ENCODE data around the gene EXO1.

EXO1 gene

DNA sequence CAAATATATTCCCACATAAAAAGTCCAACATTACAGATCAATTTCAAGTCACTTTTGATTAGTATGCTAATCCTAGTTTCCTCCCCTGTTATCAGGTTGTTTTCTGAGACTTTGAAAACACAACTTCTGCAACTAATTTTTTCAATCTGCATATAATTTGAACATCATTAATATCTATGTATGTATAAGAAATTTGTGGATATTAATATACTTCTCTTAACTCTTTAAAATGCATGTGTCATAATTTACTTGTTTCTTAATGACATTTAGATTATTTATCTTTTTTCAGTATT lies 48.6 kb downstream of the EXO1 start:
- Mint-ChIP-seq H3K27ac (no peak overlapping the region), H3K9me3 (no peaks in the 10 kb centered on the region), H3K27me3 (no peaks in the 10 kb centered on the region), H3K36me3 (no peaks in the 10 kb centered on the region), H3K4me1 (no peaks in the 10 kb centered on the region), H3K4me3 (no peak overlapping the region)

DNA sequence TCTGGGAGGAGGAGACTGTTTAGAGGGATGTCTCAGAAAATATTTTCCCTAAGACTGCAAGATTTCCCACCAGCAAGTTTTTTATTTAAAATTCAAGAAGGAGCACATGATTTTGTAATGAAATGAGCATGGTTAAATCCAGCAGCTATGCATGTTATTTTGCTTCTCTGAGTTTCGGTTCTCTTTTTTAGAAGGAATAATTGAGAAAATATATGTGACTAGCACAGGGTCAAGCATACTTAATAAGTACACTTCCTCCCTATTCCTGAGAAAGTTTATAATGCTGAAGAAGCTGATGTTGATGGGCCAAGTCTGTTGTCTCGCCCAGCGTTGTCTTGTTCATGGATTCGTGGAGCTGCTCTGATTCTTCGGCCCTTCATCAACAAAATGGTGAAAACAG lies 51.2 kb downstream of the EXO1 start:
- H3K36me3 Mint-ChIP-seq: no peaks in the 10 kb centered on the region
- no peaks in the 10 kb centered on the region for H3K9me3 Mint-ChIP-seq
- no peak overlapping the region for H3K27ac Mint-ChIP-seq
- no peak overlapping the region for H3K4me3 Mint-ChIP-seq
- H3K4me1 Mint-ChIP-seq: no peaks in the 10 kb centered on the region
- no peaks in the 10 kb centered on the region for H3K27me3 Mint-ChIP-seq

DNA sequence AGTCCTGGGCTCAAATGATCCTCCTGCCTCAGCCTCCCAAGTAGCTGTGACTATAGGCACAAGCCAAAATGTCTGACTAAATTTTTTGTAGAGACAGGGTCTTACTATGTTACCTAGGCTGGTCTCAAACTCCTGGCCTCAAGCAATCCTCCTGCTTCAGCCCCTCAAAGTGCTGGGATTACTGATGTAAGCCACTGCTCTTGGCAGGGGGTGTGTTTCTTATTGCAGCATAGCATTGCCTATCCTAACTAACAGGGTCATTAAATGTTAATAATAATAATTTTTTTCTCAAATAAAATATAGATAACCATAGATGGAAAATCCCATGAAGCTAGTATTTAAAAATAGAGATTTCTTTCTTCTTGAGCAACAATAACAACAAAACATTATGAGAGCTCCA lies 52.4 kb downstream of the EXO1 start:
- no peaks in the 10 kb centered on the region for H3K4me1 Mint-ChIP-seq
- no peaks in the 10 kb centered on the region for H3K36me3 Mint-ChIP-seq
- H3K27me3 Mint-ChIP-seq: no peaks in the 10 kb centered on the region
- no peak overlapping the region for H3K27ac Mint-ChIP-seq
- no peak overlapping the region for H3K4me3 Mint-ChIP-seq
- H3K9me3 Mint-ChIP-seq: no peaks in the 10 kb centered on the region

DNA sequence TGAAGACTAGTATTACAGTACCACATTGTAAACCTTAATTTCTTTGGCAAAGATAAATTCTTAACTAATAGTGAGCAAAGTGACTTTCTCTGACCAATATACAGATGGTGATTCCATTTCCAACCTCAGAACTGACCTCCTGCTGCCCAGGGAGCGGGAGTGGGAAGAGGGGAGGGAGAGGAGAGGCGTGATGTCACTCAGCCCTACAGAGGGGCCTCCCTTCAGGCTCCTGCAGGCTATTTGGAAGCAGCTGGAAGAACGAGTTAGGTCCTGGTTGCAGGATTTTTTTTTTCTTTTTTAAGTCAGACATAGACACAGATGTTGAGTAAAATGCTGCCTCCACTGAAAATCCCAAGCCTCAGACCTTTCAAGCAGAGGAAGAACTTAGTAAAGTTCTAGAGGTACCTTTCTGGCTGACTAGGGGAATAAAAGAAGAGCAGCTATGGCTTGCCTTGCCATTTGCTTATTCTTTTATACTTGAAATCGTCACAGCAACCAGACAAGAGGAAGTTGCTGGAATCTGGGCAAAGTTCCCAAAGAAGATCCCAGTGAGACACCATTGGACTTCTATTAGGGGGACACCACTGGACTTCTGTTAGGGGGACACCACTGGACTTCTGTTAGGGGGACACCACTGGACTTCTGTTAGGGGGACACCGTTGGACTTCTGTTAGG lies 54.5 kb downstream of the EXO1 start:
- H3K9me3 Mint-ChIP-seq: no peaks in the 10 kb centered on the region
- no peaks in the 10 kb centered on the region for H3K27me3 Mint-ChIP-seq
- no peaks in the 10 kb centered on the region for H3K36me3 Mint-ChIP-seq
- no peak overlapping the region for H3K27ac Mint-ChIP-seq
- no peak overlapping the region for H3K4me3 Mint-ChIP-seq
- H3K4me1 Mint-ChIP-seq: no peaks in the 10 kb centered on the region

DNA sequence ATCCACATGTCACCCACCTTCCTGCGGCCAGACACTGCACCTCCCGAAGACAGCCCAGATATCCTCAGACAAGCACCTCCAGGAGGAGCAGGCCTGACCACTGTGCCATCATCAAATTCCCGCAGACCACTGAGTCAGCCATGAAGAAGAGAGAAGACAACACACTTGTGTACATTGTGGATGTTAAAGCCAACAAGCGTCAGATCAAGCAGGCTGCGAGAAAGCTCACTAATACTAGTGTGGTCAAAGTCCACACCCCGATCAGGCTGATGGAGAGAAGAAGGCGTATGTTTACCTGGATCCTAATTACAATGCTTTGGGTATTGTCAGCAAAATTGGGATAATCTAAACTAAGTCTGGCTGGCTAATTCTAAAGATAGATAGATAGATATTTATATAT lies 68.2 kb downstream of the EXO1 start:
- no peaks in the 10 kb centered on the region for H3K27me3 Mint-ChIP-seq
- no peak overlapping the region for H3K27ac Mint-ChIP-seq
- H3K9me3 Mint-ChIP-seq: no peaks in the 10 kb centered on the region
- H3K4me1 Mint-ChIP-seq: no peaks in the 10 kb centered on the region
- H3K4me3 Mint-ChIP-seq: no peak overlapping the region
- H3K36me3 Mint-ChIP-seq: no peaks in the 10 kb centered on the region

DNA sequence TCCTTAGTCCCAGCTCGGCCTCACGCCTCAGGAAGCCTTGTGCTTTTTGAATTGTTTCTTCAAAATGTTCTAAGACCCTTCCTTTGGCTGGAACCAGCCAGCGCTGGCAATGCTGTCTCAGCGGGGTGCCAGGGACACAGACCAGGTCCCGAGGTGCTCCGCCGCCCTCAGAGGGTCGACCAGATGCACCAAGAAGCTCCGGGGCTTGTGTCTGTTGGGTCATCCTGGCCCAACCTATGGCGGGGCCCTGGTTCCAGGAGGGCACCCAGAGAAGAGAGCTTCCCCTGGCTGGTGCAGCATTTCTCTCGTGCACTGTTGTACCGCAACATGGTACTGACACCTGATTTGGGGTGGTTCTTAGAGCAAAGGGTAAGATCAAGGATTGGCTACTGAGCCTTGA lies 69.5 kb downstream of the EXO1 start:
- H3K36me3 Mint-ChIP-seq: no peaks in the 10 kb centered on the region
- no peaks in the 10 kb centered on the region for H3K27me3 Mint-ChIP-seq
- H3K4me1 Mint-ChIP-seq: no peaks in the 10 kb centered on the region
- no peak overlapping the region for H3K27ac Mint-ChIP-seq
- no peaks in the 10 kb centered on the region for H3K9me3 Mint-ChIP-seq
- no peak overlapping the region for H3K4me3 Mint-ChIP-seq

DNA sequence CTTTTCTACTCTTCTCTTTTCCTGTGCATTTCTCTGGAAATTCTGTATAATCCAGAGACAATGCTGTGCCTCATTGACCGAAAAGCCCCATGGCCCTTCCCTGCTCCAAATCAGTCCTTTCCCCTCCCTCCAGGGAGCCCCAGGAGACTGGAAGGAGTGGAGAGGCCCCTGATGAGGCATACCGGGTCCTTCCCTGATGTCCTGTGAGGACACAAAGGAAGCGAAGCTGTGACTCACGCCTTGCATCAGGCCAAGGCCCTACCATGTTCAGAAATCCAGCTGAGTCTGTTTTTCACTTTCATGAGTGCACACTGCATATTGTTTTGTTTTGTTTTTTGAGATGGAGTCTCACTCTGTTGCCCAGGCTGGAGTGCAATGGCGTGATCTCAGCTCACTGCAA lies 70.9 kb downstream of the EXO1 start:
- Mint-ChIP-seq H3K4me3 (no peak overlapping the region), H3K4me1 (no peaks in the 10 kb centered on the region), H3K9me3 (no peaks in the 10 kb centered on the region), H3K27me3 (no peaks in the 10 kb centered on the region), H3K36me3 (no peaks in the 10 kb centered on the region), H3K27ac (no peak overlapping the region)

DNA sequence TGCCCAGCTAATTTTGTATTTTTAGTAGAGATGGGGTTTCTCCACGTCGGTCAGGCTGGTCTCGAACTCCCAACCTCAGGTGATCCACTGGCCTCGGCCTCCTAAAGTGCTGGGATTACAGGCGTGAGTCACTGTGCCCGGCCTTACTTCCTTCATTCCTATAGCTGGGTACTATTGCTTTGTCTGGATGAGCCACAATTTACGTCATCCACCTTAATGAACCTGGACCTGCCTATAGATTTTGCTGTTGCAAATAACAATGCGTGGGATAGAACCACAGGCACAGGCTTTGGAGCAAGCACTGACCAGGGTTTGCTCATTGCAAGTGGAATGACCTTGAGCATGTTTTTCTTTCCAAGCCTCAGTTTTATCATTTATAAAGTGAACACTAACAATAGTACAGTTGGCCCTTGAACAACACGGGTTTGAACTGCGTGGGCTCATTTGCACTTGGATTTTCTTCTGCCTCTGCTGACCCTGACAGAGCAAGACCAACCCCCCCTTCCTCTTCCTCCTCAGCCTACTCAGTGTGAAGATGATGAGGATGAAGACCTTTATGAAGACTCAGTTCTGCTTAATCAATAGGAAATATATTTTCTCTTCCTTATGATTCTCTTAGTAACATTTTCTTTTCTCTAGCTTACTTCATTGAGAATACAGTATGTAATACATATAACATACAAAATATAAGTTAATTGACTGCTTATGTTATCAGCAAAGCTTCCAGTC lies 76.2 kb downstream of the EXO1 start:
- no peak overlapping the region for H3K27ac Mint-ChIP-seq
- H3K27me3 Mint-ChIP-seq: no peaks in the 10 kb centered on the region
- no peak overlapping the region for H3K4me3 Mint-ChIP-seq
- H3K4me1 Mint-ChIP-seq: no peaks in the 10 kb centered on the region
- no peaks in the 10 kb centered on the region for H3K36me3 Mint-ChIP-seq
- H3K9me3 Mint-ChIP-seq: no peaks in the 10 kb centered on the region

DNA sequence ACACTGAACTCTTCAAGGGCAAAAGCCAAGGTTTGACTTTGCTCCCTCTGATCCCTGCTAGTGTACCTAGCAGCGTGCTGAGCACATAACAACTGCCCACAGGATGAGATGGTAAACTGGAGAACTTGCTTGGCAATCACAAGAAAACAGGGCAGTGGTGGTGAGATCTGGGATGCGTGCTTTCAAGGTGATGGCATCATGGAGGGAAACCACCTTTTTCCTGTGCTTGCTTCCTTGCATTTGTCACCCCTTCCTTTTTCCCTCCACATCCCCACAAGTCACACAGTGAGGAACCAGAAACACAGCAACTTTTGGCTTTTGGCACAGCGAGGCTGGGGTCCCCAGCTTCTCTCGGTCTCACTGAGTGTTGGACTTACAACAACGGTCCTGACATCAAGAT lies 78.1 kb downstream of the EXO1 start:
- no peaks in the 10 kb centered on the region for H3K36me3 Mint-ChIP-seq
- no peak overlapping the region for H3K27ac Mint-ChIP-seq
- H3K4me1 Mint-ChIP-seq: no peaks in the 10 kb centered on the region
- no peaks in the 10 kb centered on the region for H3K27me3 Mint-ChIP-seq
- H3K4me3 Mint-ChIP-seq: no peak overlapping the region
- H3K9me3 Mint-ChIP-seq: no peaks in the 10 kb centered on the region

DNA sequence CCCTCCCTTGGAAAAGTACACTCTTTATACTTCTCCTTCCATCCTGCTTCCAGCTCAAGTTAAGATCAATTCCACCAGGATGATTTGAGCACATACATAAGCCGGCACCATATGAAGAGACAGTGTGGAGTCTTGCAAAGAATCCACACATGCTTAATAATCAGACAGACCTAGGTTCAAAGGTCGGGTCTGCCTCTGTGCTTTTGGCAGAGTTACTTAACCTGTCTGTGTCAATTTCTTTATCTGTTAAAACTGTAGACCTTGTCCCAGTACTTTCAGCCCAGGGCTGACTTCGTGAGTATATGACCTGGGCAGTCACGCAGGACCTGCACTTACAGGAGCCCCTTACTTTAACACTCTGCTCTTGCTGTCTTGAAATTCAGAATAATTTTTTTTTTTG lies 79.3 kb downstream of the EXO1 start:
- H3K36me3 Mint-ChIP-seq: no peaks in the 10 kb centered on the region
- no peak overlapping the region for H3K27ac Mint-ChIP-seq
- no peaks in the 10 kb centered on the region for H3K9me3 Mint-ChIP-seq
- H3K4me3 Mint-ChIP-seq: no peak overlapping the region
- H3K27me3 Mint-ChIP-seq: no peaks in the 10 kb centered on the region
- H3K4me1 Mint-ChIP-seq: no peaks in the 10 kb centered on the region

DNA sequence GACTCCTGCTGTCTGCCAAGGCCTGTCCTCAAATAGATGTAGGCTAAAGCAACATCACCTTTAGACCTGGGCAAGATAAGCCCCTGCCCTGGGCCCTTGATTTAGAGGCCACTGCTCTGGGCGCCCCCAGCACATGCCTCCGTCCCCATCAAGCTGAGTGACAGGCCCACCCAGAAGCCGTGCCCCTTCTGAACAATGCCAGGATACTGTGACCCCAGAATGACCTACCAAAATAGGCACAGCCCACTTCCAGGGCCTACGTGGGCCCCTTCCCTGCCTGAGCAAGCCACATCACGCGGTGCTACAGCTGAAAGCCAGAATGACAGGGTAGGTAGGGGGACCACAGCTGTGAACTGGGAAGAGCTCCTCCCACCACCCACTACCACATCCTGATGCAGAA lies 84.8 kb downstream of the EXO1 start:
- Mint-ChIP-seq H3K27ac (no peak overlapping the region), H3K4me3 (no peak overlapping the region), H3K27me3 (peaks cover 3% of the 10 kb centered on the region), H3K9me3 (no peaks in the 10 kb centered on the region), H3K36me3 (no peaks in the 10 kb centered on the region), H3K4me1 (no peaks in the 10 kb centered on the region)

DNA sequence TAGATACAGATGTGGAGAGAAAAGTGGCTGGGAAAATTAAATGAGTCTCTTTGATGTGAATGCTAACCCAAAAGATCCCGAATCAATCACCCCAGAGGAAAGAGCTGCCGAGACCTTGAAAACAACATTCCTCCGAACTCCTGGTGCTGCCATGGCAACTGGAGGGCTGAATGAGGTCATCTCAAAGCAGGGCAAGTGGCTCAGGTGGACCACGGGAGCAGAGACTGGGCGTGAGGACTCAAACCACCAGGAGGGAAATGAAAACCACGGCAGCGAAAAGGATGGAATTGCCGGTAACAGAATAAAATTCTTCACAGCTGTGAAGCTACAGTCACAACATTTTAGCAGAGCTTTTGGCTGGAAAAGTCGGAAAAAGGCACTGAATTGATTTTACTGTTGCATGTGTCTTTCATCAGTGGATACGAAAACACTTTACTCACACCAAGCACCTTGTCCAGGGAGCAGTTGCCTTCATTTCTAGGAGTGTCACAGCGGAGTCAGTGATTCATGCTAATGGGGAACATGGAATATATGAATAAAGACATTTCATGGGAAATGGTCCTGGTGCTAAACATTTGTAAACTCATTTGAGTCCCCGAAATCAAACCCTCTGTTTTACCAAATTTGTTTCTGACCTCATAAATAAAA lies 86.3 kb downstream of the EXO1 start:
- no peaks in the 10 kb centered on the region for H3K36me3 Mint-ChIP-seq
- H3K4me3 Mint-ChIP-seq: no peak overlapping the region
- no peak overlapping the region for H3K27ac Mint-ChIP-seq
- H3K9me3 Mint-ChIP-seq: no peaks in the 10 kb centered on the region
- H3K27me3 Mint-ChIP-seq: peaks cover 4% of the 10 kb centered on the region
- H3K4me1 Mint-ChIP-seq: no peaks in the 10 kb centered on the region

DNA sequence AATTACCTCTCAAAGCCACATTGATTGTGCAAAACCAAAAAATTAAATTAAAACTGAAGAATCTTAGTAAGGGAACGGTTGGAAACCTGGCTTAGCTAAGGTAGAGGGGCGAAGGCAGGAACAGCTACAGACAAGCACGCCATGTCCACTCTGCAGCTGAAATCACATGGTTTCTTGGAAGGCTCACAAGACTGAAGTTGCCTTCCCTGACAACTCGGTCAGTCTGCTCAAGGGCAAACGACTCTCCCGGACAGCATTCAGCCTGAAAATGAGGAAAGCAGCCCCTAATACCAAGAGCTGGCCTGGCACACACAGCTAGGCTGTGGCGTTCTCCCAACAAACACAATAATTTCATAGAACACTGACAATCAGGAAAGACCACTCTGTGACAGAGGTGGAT lies 86.9 kb downstream of the EXO1 start:
- Mint-ChIP-seq H3K9me3 (no peaks in the 10 kb centered on the region), H3K27me3 (peaks cover 4% of the 10 kb centered on the region), H3K36me3 (no peaks in the 10 kb centered on the region), H3K4me3 (no peak overlapping the region), H3K4me1 (no peaks in the 10 kb centered on the region), H3K27ac (no peak overlapping the region)
